Cardiac fibroblast (primary cell): ENCODE data around the gene PIAS2.
A peak's percentile ranks its signal among the peaks of the same experiment; 100 is the strongest.
"Not testable (repeated sequence)": the region's sequence is repeated elsewhere in the genome, so short reads cannot be mapped to it uniquely, and the experiment has no call there.

Source experiments
- DNase-seq, 2 donors: peaks; one replicate each; pipeline versions ENCODE4 v3.0.0 to v3.0.0-alpha.2; 2010; ENCODE audit warnings: low read depth in 2 of 2
- H3K4me3 ChIP-seq, 2 donors: replicated peaks in 1 of 2; 1 replicate in 1 of 2; 2 replicates in 1 of 2; pipeline ENCODE4 v1.5.1; 2011; ENCODE audit warnings: low read depth in 2 of 2, low read length in 2 of 2, mild to moderate bottlenecking in 2 of 2, moderate library complexity in 1 of 2
- CTCF ChIP-seq: IDR thresholded peaks from one replicate; pipeline ENCODE4 v1.5.1; 2011; ENCODE audit warnings: low read depth, mild to moderate bottlenecking, low read length, inconsistent platforms

The PIAS2 gene

DNA sequence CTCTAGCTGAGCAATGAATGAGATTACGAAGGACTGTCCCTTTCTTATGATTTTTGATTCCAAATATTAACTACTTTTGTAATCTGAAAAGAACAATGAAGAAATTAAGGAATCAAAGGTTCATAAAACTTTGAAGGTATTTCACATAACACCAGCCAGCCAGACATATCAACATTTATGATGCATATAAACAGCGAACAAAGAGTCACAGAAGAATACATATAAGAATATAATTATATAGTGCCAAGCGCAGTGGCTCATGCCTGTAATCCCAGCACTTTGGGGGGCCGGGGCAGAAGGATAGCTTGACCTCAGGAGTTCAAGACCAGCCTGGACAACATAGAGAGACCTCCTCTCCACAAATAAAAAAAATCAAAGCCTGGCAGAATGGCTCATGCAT is 34.1 kb downstream of the PIAS2 start:
- no peak for DNase-seq
- no peak for TF ChIP-seq CTCF

DNA sequence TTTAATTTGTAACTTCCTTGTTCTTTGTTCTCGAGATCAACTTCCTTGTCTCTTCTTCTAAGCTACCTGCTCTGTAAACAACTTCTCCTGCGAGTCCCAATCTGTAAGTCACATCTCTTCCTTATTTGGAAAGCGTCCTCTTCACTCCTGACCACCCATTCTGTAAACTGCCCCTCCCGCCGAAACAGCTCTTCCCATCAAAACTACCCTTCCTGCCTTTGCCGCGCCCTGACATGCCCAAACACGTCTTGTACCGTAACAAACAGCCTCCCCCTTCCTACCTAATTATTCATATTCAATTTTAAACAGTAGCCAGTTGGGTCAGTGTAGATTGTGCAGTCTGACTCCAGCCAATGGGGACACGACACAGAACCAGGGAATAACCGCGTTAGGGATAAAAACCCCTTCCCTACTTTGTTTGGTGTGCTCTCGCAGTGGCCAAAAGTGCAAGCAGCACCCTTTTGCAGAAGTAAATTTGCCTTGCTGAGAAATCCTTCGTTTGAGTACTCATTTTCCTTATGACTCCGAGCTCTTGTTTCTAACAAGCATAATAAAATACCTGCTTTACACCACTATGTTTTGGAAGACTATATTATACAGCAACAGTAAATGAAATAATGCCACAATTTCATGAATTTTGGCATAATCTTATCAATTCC is 39.8 kb downstream of the PIAS2 start:
- H3K4me3 ChIP-seq: no peak overlapping the region
- DNase-seq: no peak
- TF ChIP-seq CTCF: no peak

More for the DNA sequence above, 34.1 kb downstream of the PIAS2 start:
- no peak overlapping the region for H3K4me3 ChIP-seq

- DNase-seq: no peak
- TF ChIP-seq CTCF: no peak
- no peak overlapping the region for H3K4me3 ChIP-seq
Measured at GRCh38 chr18:46868169-46868921, 49.0 kb downstream of the PIAS2 start.

- no peak overlapping the region for H3K4me3 ChIP-seq
- no peak for DNase-seq
- no peak for TF ChIP-seq CTCF
Measured at GRCh38 chr18:46867367-46868143, 49.8 kb downstream of the PIAS2 start.

- H3K4me3 ChIP-seq: no peak overlapping the region
- no peak for DNase-seq
- no peak for TF ChIP-seq CTCF
Measured at GRCh38 chr18:46866523-46866922, 50.8 kb downstream of the PIAS2 start.

DNA sequence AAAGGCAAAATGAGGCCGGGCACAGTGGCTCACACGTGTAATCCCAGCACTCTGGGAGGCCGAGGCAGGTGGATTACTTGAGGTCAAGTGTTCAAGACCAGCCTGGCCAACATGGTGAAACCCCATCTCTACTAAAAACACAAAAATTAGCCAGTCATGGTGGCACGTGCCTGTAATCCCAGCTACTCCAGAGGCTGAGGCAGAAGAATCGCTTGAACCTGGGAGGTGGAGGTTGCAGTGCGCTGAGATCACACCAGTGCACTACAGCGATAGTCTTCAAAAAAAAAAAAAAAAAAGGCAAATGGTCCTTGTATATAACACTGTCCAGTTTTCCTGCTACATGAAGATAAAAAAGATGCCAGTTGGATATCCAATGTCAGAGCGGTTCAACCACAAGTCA is 52.1 kb downstream of the PIAS2 start:
- H3K4me3 ChIP-seq, DNase-seq: not testable (repeated sequence)

- H3K4me3 ChIP-seq: no peak overlapping the region
- peak; percentile 15 to 28 for DNase-seq
- TF ChIP-seq CTCF: no peak
Measured at GRCh38 chr18:46859855-46860254, 57.5 kb downstream of the PIAS2 start.
